ENCODE results near the gene ECHDC3.

DNA sequence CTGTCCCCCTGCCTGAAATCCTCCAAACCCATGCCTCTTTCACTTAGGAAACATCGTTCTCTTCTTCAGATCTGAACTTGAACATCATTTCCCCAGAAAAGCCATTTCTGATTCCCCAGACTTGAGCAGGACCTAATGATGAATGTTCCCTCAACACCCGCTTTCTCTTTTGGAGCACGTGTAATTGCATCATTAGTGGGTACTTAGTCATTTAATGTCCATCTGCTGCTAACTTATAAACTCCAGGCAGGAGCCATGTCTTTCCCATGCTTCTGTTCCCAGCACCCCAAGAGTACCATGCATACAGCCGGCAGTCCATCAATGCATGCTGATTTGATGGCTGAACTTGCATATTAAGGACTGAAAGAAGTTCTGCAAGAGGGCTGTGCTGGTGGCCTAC, 36.5 kb upstream of the ECHDC3 start:
- TF ChIP-seq, protein P1, sequence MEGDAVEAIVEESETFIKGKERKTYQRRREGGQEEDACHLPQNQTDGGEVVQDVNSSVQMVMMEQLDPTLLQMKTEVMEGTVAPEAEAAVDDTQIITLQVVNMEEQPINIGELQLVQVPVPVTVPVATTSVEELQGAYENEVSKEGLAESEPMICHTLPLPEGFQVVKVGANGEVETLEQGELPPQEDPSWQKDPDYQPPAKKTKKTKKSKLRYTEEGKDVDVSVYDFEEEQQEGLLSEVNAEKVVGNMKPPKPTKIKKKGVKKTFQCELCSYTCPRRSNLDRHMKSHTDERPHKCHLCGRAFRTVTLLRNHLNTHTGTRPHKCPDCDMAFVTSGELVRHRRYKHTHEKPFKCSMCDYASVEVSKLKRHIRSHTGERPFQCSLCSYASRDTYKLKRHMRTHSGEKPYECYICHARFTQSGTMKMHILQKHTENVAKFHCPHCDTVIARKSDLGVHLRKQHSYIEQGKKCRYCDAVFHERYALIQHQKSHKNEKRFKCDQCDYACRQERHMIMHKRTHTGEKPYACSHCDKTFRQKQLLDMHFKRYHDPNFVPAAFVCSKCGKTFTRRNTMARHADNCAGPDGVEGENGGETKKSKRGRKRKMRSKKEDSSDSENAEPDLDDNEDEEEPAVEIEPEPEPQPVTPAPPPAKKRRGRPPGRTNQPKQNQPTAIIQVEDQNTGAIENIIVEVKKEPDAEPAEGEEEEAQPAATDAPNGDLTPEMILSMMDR (IDR thresholded peaks at IDR 0.05; ENCODE audit: low read length) = no peak
- TF ChIP-seq EZH2 (IDR thresholded peaks at IDR 0.05; ENCODE audit: borderline replicate concordance, low read length) = no peak

Data from OCI-LY1 (cell line).